MM.1S (cell line): ENCODE measurements around the gene BCAP31.

Source experiments
- EZH2 ChIP-seq: fragments of 300-600 bp; sonication (generic); optimal IDR thresholded peaks from 2 replicates; pipeline ENCODE3; 2017; ENCODE audit warnings: low read depth, mild to moderate bottlenecking, antibody characterized with exemption, low read length, mixed read lengths
- EZH2phosphoT487 ChIP-seq: fragments of 300-600 bp; sonication (generic); IDR thresholded peaks from 2 replicates; pipeline ENCODE4 v1.6.1; 2018; ENCODE audit warnings: antibody characterized with exemption, low read length
- TF ChIP-seq, protein P1 (sequence below): fragments of 300-600 bp; sonication (generic); IDR thresholded peaks from 2 replicates; pipeline ENCODE4 v1.5.1; 2016; ENCODE audit warnings: antibody characterized with exemption, low read length, mixed read lengths

GRCh38 chrX:153706799-153707198, 17.4 kb downstream of the BCAP31 start:
- TF ChIP-seq, protein P1, sequence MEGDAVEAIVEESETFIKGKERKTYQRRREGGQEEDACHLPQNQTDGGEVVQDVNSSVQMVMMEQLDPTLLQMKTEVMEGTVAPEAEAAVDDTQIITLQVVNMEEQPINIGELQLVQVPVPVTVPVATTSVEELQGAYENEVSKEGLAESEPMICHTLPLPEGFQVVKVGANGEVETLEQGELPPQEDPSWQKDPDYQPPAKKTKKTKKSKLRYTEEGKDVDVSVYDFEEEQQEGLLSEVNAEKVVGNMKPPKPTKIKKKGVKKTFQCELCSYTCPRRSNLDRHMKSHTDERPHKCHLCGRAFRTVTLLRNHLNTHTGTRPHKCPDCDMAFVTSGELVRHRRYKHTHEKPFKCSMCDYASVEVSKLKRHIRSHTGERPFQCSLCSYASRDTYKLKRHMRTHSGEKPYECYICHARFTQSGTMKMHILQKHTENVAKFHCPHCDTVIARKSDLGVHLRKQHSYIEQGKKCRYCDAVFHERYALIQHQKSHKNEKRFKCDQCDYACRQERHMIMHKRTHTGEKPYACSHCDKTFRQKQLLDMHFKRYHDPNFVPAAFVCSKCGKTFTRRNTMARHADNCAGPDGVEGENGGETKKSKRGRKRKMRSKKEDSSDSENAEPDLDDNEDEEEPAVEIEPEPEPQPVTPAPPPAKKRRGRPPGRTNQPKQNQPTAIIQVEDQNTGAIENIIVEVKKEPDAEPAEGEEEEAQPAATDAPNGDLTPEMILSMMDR: no peak
- TF ChIP-seq EZH2: no peak
- TF ChIP-seq EZH2phosphoT487: no peak
